Endothelial cell of hepatic sinusoid (primary cell): ENCODE measurements around the gene RNF175.
"Not testable (repeated sequence)": the region's sequence is repeated elsewhere in the genome, so short reads cannot be mapped to it uniquely, and the experiment has no call there.

Experiments
- in situ Hi-C: cut with HindIII; loops from 2 replicates; pipeline ENCODE4 v1.10.0; 2017; ENCODE audit warnings: low sequenced_read_pairs

The RNF175 gene

GRCh38 chr4:153684971-153685371 lies 74.9 kb downstream of the RNF175 start:
- in situ Hi-C loops = no loop called here

- in situ Hi-C loops = no loop called here
Measured at GRCh38 chr4:153684182-153684970, 75.4 kb downstream of the RNF175 start, which contains the start of gene TLR2. TLR2 (plus strand) TSS chr4:153684280; CDS start chr4:153702908, 18,628 bp downstream.

- in situ Hi-C loops = no loop called here
Measured at GRCh38 chr4:153683763-153684181, 76.1 kb downstream of the RNF175 start.

GRCh38 chr4:153679486-153679885 lies 80.3 kb downstream of the RNF175 start:
- in situ Hi-C loops = no loop called here

- in situ Hi-C loops = no loop called here
Measured at GRCh38 chr4:153676984-153677383, 82.8 kb downstream of the RNF175 start.

GRCh38 chr4:153676486-153676885 lies 83.3 kb downstream of the RNF175 start:
- in situ Hi-C loops = no loop called here

- in situ Hi-C loops = no loop called here
Measured at GRCh38 chr4:153669838-153670237, 90.0 kb downstream of the RNF175 start.

- in situ Hi-C loops = no loop called here
Measured at GRCh38 chr4:153668647-153669046, 91.2 kb downstream of the RNF175 start.

GRCh38 chr4:153666505-153666904 lies 93.3 kb downstream of the RNF175 start:
- in situ Hi-C loops = not testable (repeated sequence)

GRCh38 chr4:153663667-153664066 lies 96.2 kb downstream of the RNF175 start:
- in situ Hi-C loops = no loop called here

GRCh38 chr4:153661908-153662307 lies 97.9 kb downstream of the RNF175 start:
- in situ Hi-C loops = no loop called here

GRCh38 chr4:153661215-153661822 lies 98.5 kb downstream of the RNF175 start:
- in situ Hi-C loops = no loop called here
